Activated CD4-positive, alpha-beta T cell treated with anti-CD3 and anti-CD28 coated beads, Interleukin-2, amount 10 ng/mL, durations not matched to agents 24 days and 14 days (primary cell): ENCODE results near the gene INPP5A. TPM values are rescaled to one million over a fixed set of nuclear protein-coding genes. Genes with fewer than 3 reads are reported as not detected.

ENCODE experiments used
- DNase-seq: peaks from one replicate; pipeline ENCODE4 v3.0.0; 2022
- H3K27ac Mint-ChIP-seq: one replicate; pipeline ENCODE4 v1.8.0; 2022; ENCODE audit warnings: mild to moderate bottlenecking, mixed read lengths
- H3K27me3 Mint-ChIP-seq: one replicate; pipeline ENCODE4 v1.8.0; 2022; ENCODE audit warnings: mixed read lengths
- H3K36me3 Mint-ChIP-seq: one replicate; pipeline ENCODE4 v1.8.0; 2022; ENCODE audit warnings: low read depth, mild to moderate bottlenecking, mixed read lengths
- H3K4me1 Mint-ChIP-seq: one replicate; pipeline ENCODE4 v1.8.0; 2021; ENCODE audit warnings: mixed read lengths
- H3K4me3 Mint-ChIP-seq: one replicate; pipeline ENCODE4 v1.8.0; 2022; ENCODE audit warnings: mild to moderate bottlenecking, moderate library complexity, mixed read lengths
- H3K9me3 Mint-ChIP-seq: one replicate; pipeline ENCODE4 v1.8.0; 2021; ENCODE audit warnings: mixed read lengths
- intact Hi-C: fragments of 100-400 bp; cut with micrococcal nuclease; formaldehyde crosslinking; loops from one replicate; pipeline ENCODE4 v1.15.1; 2023
- total RNA-seq: library from RNA; stranded (reverse); gene quantifications from 2 replicates; pipeline ENCODE4 v1.2.3, GENCODE V29; 2022

Gene INPP5A
- total RNA-seq, 1 donor from 2014 or later: 10.3 TPM

DNA sequence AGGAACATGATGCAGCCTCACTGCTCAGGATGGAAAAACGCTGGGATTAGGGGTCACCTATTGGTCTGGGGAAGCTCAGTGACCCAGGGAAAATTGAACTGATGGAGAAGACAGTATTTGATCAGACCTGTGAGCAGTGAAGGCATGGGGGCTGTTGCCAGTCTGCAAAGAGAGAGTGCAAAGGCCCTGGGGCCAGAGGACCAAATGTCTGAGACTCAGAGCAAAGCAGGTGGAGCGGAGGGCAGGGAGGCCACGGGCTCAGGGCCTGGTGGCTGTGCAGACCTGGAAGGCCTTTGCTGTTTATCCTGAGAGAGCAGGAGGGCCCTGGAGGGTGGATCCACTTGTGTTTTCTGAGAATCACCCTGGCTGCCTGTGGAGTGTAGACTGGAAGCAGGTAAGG is 67.1 kb downstream of the INPP5A start:
- intact Hi-C loops: no loop called here
- Mint-ChIP-seq H3K27ac (no peak overlapping the region), H3K4me3 (no peak overlapping the region), H3K9me3 (peaks cover 22% of the 10 kb centered on the region), H3K36me3 (peaks cover 15% of the 10 kb centered on the region), H3K27me3 (peaks cover 2% of the 10 kb centered on the region), H3K4me1 (peaks cover 7% of the 10 kb centered on the region)
- DNase-seq: no peak

- Mint-ChIP-seq H3K36me3 (peaks cover 11% of the 10 kb centered on the region), H3K27ac (no peak overlapping the region), H3K4me1 (peaks cover 7% of the 10 kb centered on the region), H3K9me3 (peaks cover 18% of the 10 kb centered on the region), H3K27me3 (peaks cover 2% of the 10 kb centered on the region), H3K4me3 (no peak overlapping the region)
- intact Hi-C loops: no loop called here
- no peak for DNase-seq
Measured at GRCh38 chr10:132605390-132605789, 67.8 kb downstream of the INPP5A start.

GRCh38 chr10:132606031-132606491 is 68.5 kb downstream of the INPP5A start:
- no peak for DNase-seq
- Mint-ChIP-seq H3K4me1 (peaks cover 12% of the 10 kb centered on the region), H3K9me3 (peaks cover 18% of the 10 kb centered on the region), H3K27me3 (peaks cover 2% of the 10 kb centered on the region), H3K36me3 (peaks cover 13% of the 10 kb centered on the region), H3K27ac (no peak overlapping the region), H3K4me3 (no peak overlapping the region)
- intact Hi-C loops: no loop called here

DNA sequence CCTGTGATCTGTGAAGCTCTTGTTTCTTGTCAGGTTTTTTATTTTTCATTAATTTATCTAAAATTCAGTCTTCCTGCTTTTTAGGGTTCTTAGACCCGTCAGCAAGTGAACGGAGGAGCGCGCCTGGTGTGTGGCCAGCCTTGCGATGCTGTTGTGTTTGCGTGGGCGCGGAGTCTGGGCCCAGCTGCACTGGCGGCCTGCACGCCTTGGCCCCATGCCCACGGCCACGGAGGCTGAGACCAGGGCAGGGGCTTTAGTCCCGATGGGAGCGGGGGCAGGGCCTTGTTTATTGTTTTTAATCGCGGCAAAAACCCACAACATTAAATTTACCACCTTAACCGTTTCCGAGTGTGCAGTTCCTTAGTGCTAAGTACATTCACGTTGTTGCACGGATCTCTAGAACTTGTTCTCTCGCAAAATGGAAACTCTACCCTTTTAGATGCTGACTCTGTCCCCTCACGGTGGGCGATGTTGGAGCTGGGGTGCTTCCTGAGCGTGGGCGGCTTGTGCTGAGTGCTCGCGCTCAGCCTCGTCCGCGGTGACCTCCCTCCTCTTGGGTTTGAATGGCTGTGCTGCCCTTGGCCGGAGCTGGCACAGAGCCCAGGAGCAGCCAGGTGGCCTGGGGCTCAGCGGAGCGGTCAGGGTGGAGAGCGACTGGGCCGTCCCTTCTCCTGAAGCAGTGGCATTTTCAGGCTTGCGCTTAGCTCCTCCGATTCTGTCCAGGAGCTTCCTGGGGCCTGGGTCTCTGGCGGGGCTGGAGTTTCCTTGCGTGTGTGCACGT is 69.1 kb downstream of the INPP5A start:
- H3K36me3 Mint-ChIP-seq: peaks cover 12% of the 10 kb centered on the region
- H3K4me3 Mint-ChIP-seq: no peak overlapping the region
- peaks cover 2% of the 10 kb centered on the region for H3K27me3 Mint-ChIP-seq
- H3K27ac Mint-ChIP-seq: no peak overlapping the region
- intact Hi-C loops: no loop called here
- H3K9me3 Mint-ChIP-seq: peaks cover 13% of the 10 kb centered on the region
- peaks cover 14% of the 10 kb centered on the region for H3K4me1 Mint-ChIP-seq
- no peak for DNase-seq

DNA sequence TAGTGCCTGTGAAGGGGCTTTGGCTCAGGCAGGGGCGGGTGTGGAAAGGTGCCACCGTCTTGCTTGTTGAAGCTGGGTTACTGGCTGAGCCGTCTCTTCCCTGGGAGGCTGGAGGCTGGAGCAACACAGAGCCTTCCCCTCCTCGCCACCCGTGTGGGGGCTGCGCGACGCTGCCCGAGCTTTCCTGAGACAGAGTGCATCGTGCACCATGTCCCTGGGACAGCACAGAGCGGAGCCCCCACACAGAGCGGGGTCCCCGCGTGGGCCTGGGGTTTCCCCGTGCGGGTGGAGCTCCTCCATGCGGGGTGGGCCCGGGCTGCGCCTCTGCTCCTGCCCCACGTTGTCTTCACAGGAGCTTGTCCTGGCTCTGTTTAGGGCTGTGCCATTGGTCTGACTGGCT is 69.9 kb downstream of the INPP5A start:
- peaks cover 13% of the 10 kb centered on the region for H3K9me3 Mint-ChIP-seq
- H3K36me3 Mint-ChIP-seq: peaks cover 16% of the 10 kb centered on the region
- no peak overlapping the region for H3K27ac Mint-ChIP-seq
- peaks cover 18% of the 10 kb centered on the region for H3K4me1 Mint-ChIP-seq
- no peak for DNase-seq
- no peak overlapping the region for H3K4me3 Mint-ChIP-seq
- intact Hi-C loops: no loop called here
- H3K27me3 Mint-ChIP-seq: peaks cover 2% of the 10 kb centered on the region

- Mint-ChIP-seq H3K27ac (no peak overlapping the region), H3K9me3 (peaks cover 11% of the 10 kb centered on the region), H3K36me3 (peaks cover 15% of the 10 kb centered on the region), H3K27me3 (no peaks in the 10 kb centered on the region), H3K4me1 (peaks cover 18% of the 10 kb centered on the region), H3K4me3 (no peak overlapping the region)
- no peak for DNase-seq
- intact Hi-C loops: no loop called here
Measured at GRCh38 chr10:132607961-132608495, 70.4 kb downstream of the INPP5A start.

- peaks cover 12% of the 10 kb centered on the region for H3K36me3 Mint-ChIP-seq
- H3K27me3 Mint-ChIP-seq: no peaks in the 10 kb centered on the region
- no peak overlapping the region for H3K4me3 Mint-ChIP-seq
- intact Hi-C loops: no loop called here
- no peak for DNase-seq
- peaks cover 15% of the 10 kb centered on the region for H3K4me1 Mint-ChIP-seq
- H3K27ac Mint-ChIP-seq: no peak overlapping the region
- peaks cover 8% of the 10 kb centered on the region for H3K9me3 Mint-ChIP-seq
Measured at GRCh38 chr10:132608511-132609195, 71.1 kb downstream of the INPP5A start.

GRCh38 chr10:132609211-132609610 is 71.6 kb downstream of the INPP5A start:
- H3K4me3 Mint-ChIP-seq: no peak overlapping the region
- intact Hi-C loops: no loop called here

GRCh38 chr10:132610071-132610701 is 72.6 kb downstream of the INPP5A start:
- H3K27ac Mint-ChIP-seq: no peak overlapping the region
- H3K27me3 Mint-ChIP-seq: no peaks in the 10 kb centered on the region
- no peak overlapping the region for H3K4me3 Mint-ChIP-seq
- peaks cover 14% of the 10 kb centered on the region for H3K36me3 Mint-ChIP-seq
- intact Hi-C loops: no loop called here
- H3K9me3 Mint-ChIP-seq: peaks cover 3% of the 10 kb centered on the region
- DNase-seq: no peak
- peaks cover 13% of the 10 kb centered on the region for H3K4me1 Mint-ChIP-seq

More at GRCh38 chr10:132609211-132609610, 71.6 kb downstream of the INPP5A start:
- peaks cover 12% of the 10 kb centered on the region for H3K36me3 Mint-ChIP-seq
- H3K9me3 Mint-ChIP-seq: peaks cover 6% of the 10 kb centered on the region
- no peaks in the 10 kb centered on the region for H3K27me3 Mint-ChIP-seq
- H3K4me1 Mint-ChIP-seq: peaks cover 15% of the 10 kb centered on the region
- no peak for DNase-seq
- no peak overlapping the region for H3K27ac Mint-ChIP-seq

DNA sequence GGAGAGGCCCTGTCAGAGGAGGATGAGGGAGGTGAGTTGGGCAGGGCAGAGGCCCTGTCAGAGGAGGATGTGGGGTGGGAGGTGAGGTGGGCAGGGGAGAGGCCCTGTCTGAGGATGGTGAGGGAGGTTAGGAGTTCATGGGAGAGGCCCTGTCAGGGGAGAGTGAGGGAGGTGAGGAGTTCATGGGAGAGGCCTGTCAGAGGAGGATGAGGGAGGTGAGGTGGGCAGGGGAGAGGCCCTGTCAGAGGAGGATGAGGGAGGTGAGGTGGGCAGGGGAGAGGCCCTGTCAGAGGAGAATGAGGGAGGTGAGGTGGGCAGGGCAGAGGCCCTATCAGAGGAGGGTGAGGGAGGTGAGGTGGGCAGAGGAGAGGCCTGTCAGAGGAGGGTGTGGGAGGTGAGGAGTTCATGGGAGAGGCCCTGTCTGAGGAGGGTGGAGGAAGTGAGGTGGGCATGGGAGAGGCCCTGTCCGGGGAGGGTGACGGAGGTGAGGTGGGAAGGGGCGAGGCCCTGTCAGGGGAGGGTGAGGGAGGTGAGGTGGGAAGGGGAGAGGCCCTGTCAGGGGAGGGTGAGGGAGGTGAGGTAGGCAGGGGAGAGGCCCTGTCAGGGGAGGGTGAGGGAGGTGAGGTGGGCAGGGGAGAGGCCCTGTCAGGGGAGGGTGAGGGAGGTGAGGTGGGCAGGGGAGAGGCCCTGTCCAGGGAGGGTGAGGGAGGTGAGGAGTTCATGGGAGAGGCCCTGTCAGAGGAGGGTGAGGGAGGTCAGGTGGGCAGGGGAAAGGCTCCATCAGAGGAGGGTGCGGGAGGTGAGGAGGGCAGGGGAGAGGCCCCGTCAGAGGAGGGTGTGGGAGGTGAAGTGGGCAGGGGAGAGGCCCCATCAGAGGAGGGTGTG is 73.7 kb downstream of the INPP5A start:
- DNase-seq: no peak
- Mint-ChIP-seq H3K4me1 (peaks cover 21% of the 10 kb centered on the region), H3K36me3 (peaks cover 21% of the 10 kb centered on the region), H3K27me3 (peaks cover 3% of the 10 kb centered on the region), H3K9me3 (peaks cover 5% of the 10 kb centered on the region), H3K4me3 (no peak overlapping the region), H3K27ac (peak overlapping the region; percentile 77)
- intact Hi-C loops: no loop called here

GRCh38 chr10:132611986-132612385 is 74.4 kb downstream of the INPP5A start:
- Mint-ChIP-seq H3K27ac (peak overlapping the region; percentile 62), H3K36me3 (peaks cover 26% of the 10 kb centered on the region), H3K4me1 (peaks cover 26% of the 10 kb centered on the region), H3K9me3 (peaks cover 10% of the 10 kb centered on the region), H3K4me3 (no peak overlapping the region), H3K27me3 (peaks cover 6% of the 10 kb centered on the region)
- intact Hi-C loops: no loop called here
- DNase-seq: no peak

DNA sequence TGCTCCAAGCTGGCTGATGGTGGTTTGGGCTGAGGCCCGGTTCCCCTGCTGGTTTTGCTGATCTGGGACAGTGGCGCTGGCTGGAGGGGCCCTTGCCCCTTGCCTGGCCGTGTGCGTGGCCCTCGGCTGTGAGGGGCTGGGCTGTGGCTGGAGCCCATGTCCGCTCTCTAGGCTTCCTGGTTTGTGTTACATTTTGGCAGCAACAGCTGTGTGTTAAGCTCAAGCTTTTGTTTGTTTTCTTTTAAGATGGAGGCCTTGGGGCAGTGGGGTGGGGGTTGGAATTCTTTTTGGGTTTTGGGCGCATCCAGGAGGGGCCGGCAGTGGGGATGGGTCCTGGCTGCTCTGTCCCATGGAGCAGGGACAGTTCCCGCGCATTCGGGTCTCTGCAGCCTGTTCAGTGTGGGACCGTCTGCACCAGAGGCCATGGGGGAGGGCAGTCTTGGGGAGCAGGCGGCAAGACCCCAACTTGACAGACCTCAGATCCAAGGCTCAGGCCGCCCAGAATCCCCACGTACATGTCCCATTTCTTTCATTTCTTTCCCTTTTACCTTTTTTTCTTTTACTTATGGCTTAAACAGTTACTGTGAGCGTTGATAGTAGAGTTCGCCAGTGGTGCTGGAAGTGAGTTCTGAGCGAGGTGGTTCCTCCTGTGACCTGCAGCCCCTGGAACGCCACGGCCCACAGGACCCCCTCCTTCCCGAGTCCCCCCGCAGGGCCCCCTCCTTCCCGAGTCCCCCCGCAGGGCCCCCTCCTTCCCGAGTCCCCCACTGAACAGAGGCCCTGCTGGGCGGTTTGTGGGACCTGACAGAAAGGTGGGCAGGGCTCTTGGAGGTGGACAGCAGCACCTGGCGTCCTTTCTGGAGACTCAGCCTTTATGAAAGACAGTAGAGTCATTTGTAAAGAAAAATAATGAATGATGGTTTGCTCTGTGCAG is 75.3 kb downstream of the INPP5A start:
- Mint-ChIP-seq H3K4me1 (peaks cover 28% of the 10 kb centered on the region), H3K27ac (no peak overlapping the region), H3K4me3 (no peak overlapping the region), H3K27me3 (peaks cover 6% of the 10 kb centered on the region), H3K36me3 (peaks cover 33% of the 10 kb centered on the region), H3K9me3 (peaks cover 13% of the 10 kb centered on the region)
- intact Hi-C loops: no loop called here
- DNase-seq: no peak
